Measurements from ENCODE around the gene SPRR5.
A peak's percentile ranks its signal among the peaks of the same experiment; 100 is the strongest.

SPRR5 gene

DNA sequence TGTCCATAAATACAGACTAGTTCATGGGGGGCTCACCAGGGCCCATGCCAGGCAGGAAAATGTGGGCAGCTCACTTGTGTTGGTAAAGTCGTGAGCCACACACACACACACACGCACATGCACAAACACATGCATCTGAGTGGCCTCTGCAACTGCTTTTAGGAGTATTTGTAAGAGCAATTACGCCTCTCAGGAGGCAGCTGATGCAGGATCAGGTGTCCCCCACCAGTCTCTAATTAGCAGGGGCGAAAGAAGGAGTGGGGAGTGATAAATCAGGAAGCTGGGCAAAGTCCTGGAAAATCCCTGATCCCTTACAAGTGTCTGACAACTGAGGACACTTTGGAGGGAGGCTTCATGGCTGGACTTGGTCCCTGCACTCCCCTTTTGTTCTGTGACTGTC is 44.4 kb upstream of the SPRR5 start:
- H3K27ac ChIP-seq (ENCODE audit: low read depth, low read length) = no peak overlapping the region
- H2BK5ac ChIP-seq (ENCODE audit: low read depth, low read length, poor library complexity) = no peak overlapping the region
- no peak for DNase-seq
- no peaks in the 10 kb centered on the region for H3K79me2 ChIP-seq (ENCODE audit: control insufficient read depth, insufficient read depth, low read length, poor library complexity)
- peaks cover 7 to 10% of the 10 kb centered on the region in 2 experiments for H3K4me1 ChIP-seq (ENCODE audit: control insufficient read depth in 1 of 2, insufficient read depth in 2 of 2, low read length in 2 of 2)
- H3K9me3 ChIP-seq (ENCODE audit: insufficient read depth, low read depth, low read length) = peaks cover 2% of the 10 kb centered on the region
- no peak overlapping the region for H3K9ac ChIP-seq (ENCODE audit: low read length)
- H3K4ac ChIP-seq (ENCODE audit: low read depth, low read length) = no peak overlapping the region
- H3K36me3 ChIP-seq (ENCODE audit: control insufficient read depth in 1 of 2, insufficient read depth in 2 of 2, low read length in 2 of 2) = no peaks in the 10 kb centered on the region
- H3K4me2 ChIP-seq (ENCODE audit: low read length) = no peak overlapping the region
- no peak overlapping the region for H4K8ac ChIP-seq (ENCODE audit: low read depth, low read length)
- H3K14ac ChIP-seq (ENCODE audit: low read length) = no peak overlapping the region
- no peak overlapping the region for H4K91ac ChIP-seq (ENCODE audit: low read depth, low read length)
- no CpG with 5 or more reads among the region's 4 CpGs for WGBS (ENCODE audit: extremely low coverage, insufficient coverage, insufficient read length)
- H2AK5ac ChIP-seq (ENCODE audit: low read length) = no peak overlapping the region
- no peak overlapping the region for H3K4me3 ChIP-seq (ENCODE audit: low read depth, low read length)
- no peak overlapping the region for H3K23ac ChIP-seq (ENCODE audit: low read length)
- no peaks in the 10 kb centered on the region for H3K27me3 ChIP-seq (ENCODE audit: insufficient read depth, low read length)
- no peak overlapping the region for H4K12ac ChIP-seq (ENCODE audit: low read depth, low read length)
- H3K79me1 ChIP-seq (ENCODE audit: low read length) = peaks cover 7% of the 10 kb centered on the region
- H3K18ac ChIP-seq (ENCODE audit: low read length) = no peak overlapping the region
- no peak overlapping the region for H2BK12ac ChIP-seq (ENCODE audit: low read length)
- H2AFZ ChIP-seq (ENCODE audit: insufficient read depth, low read length, poor library complexity) = no peak overlapping the region
- H2BK120ac ChIP-seq (ENCODE audit: insufficient read depth, low read length, poor library complexity) = no peak overlapping the region

DNA sequence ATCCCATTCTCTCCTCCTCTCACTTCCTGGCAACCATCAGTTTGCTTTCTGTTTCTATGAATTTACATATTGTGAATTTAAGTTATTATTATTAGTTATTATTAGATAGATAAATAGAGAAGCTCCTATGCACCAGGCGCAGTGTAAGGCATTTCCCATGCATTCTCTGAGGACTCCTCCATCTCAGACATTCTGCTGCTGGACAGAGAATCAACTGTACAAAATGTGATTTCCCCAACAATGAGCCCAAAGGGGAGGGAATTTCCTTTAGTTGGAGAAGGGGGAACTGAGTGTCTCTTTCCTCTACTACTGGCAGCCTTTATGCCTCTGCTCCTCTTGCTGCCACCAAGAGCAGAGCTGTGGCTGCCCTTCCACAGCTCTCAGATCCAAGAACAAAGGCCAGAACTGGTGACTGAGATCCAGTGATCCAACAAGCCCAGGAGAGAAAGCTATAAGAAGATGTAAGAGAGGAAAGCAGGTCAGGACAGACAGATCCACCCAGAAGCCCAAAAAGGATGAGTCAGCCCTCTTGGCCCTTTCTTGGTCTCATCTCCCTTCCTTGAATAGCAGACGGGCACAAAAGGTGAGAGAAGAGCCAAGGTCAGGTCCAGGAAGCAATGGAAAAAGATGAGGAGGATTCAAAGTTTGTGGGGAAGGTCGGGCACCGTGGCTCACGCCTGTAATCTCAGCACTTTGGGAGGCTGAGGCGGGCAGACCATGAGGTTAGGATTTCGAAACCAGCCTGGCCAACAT is 42.1 kb upstream of the SPRR5 start:
- Histone ChIP-seq H2BK120ac (ENCODE audit: insufficient read depth, low read length, poor library complexity) (peak overlapping the region; percentile 5), H2BK5ac (ENCODE audit: low read depth, low read length, poor library complexity) (no peak overlapping the region), H3K4me2 (ENCODE audit: low read length) (no peak overlapping the region), H3K9ac (ENCODE audit: low read length) (no peak overlapping the region), H4K8ac (ENCODE audit: low read depth, low read length) (no peak overlapping the region), H3K79me2 (ENCODE audit: control insufficient read depth, insufficient read depth, low read length, poor library complexity) (no peaks in the 10 kb centered on the region), H3K9me3 (ENCODE audit: insufficient read depth, low read depth, low read length) (peaks cover 4% of the 10 kb centered on the region), H4K91ac (ENCODE audit: low read depth, low read length) (peak overlapping the region; percentile 70), H3K4me3 (ENCODE audit: low read depth, low read length) (no peak overlapping the region), H3K18ac (ENCODE audit: low read length) (no peak overlapping the region), H4K12ac (ENCODE audit: low read depth, low read length) (no peak overlapping the region), H2AK5ac (ENCODE audit: low read length) (no peak overlapping the region), H3K27ac (ENCODE audit: low read depth, low read length) (no peak overlapping the region), H3K36me3 (ENCODE audit: control insufficient read depth in 1 of 2, insufficient read depth in 2 of 2, low read length in 2 of 2) (no peaks in the 10 kb centered on the region), H3K4ac (ENCODE audit: low read depth, low read length) (no peak overlapping the region), H2AFZ (ENCODE audit: insufficient read depth, low read length, poor library complexity) (no peak overlapping the region), H2BK12ac (ENCODE audit: low read length) (peak overlapping the region; percentile 66), H3K27me3 (ENCODE audit: insufficient read depth, low read length) (no peaks in the 10 kb centered on the region), H3K4me1 (ENCODE audit: control insufficient read depth in 1 of 2, insufficient read depth in 2 of 2, low read length in 2 of 2) (peaks cover 7 to 15% of the 10 kb centered on the region in 2 experiments), H3K23ac (ENCODE audit: low read length) (no peak overlapping the region), H3K79me1 (ENCODE audit: low read length) (peaks cover 9% of the 10 kb centered on the region), H3K14ac (ENCODE audit: low read length) (no peak overlapping the region)
- WGBS (ENCODE audit: extremely low coverage, insufficient coverage, insufficient read length) = no CpG with 5 or more reads among the region's 7 CpGs
- no peak for DNase-seq

DNA sequence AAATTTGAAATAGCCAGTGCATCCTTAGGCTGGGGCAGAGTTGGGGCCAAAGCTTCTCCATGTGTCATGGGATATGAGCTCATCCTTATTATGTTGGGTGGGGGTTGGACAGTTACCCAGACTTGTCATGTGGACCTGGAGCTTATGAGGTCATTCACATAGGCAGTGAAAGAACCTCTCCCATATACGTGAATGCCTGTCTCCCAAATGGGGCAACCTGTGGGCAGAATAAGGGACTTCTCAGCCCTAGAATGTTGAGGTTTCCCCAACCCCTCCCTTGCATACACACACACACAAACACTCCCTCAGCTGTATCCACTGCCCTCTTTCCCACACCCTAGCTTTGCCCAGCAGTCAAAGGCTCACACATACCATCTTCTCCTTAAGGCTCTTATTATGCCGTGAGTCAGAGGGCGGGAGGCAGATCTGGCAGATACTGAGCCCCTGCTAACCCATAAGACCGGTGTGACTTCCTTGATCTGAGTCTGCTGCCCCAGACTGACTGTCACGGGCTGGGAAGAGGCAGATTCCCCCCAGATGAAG is 40.9 kb upstream of the SPRR5 start:
- Histone ChIP-seq H3K36me3 (ENCODE audit: control insufficient read depth in 1 of 2, insufficient read depth in 2 of 2, low read length in 2 of 2) (no peaks in the 10 kb centered on the region), H3K18ac (ENCODE audit: low read length) (no peak overlapping the region), H3K27me3 (ENCODE audit: insufficient read depth, low read length) (no peaks in the 10 kb centered on the region), H3K4me3 (ENCODE audit: low read depth, low read length) (no peak overlapping the region), H3K9me3 (ENCODE audit: insufficient read depth, low read depth, low read length) (peaks cover 12% of the 10 kb centered on the region), H3K4me1 (ENCODE audit: control insufficient read depth in 1 of 2, insufficient read depth in 2 of 2, low read length in 2 of 2) (peaks cover 7 to 15% of the 10 kb centered on the region in 2 experiments), H3K4ac (ENCODE audit: low read depth, low read length) (no peak overlapping the region), H3K14ac (ENCODE audit: low read length) (peak overlapping the region; percentile 5), H3K79me1 (ENCODE audit: low read length) (peaks cover 9% of the 10 kb centered on the region), H4K8ac (ENCODE audit: low read depth, low read length) (no peak overlapping the region), H2BK5ac (ENCODE audit: low read depth, low read length, poor library complexity) (no peak overlapping the region), H3K4me2 (ENCODE audit: low read length) (peak overlapping the region; percentile 29), H3K27ac (ENCODE audit: low read depth, low read length) (peak overlapping the region; percentile 48), H2BK120ac (ENCODE audit: insufficient read depth, low read length, poor library complexity) (peak overlapping the region; percentile 64), H2AFZ (ENCODE audit: insufficient read depth, low read length, poor library complexity) (no peak overlapping the region), H2BK12ac (ENCODE audit: low read length) (peak overlapping the region; percentile 12), H4K12ac (ENCODE audit: low read depth, low read length) (no peak overlapping the region), H2AK5ac (ENCODE audit: low read length) (no peak overlapping the region), H3K9ac (ENCODE audit: low read length) (no peak overlapping the region), H3K23ac (ENCODE audit: low read length) (no peak overlapping the region), H4K91ac (ENCODE audit: low read depth, low read length) (peak overlapping the region; percentile 70), H3K79me2 (ENCODE audit: control insufficient read depth, insufficient read depth, low read length, poor library complexity) (no peaks in the 10 kb centered on the region)
- no CpG with 5 or more reads among the region's 5 CpGs for WGBS (ENCODE audit: extremely low coverage, insufficient coverage, insufficient read length)
- peak; percentile 95 to 96 for DNase-seq

DNA sequence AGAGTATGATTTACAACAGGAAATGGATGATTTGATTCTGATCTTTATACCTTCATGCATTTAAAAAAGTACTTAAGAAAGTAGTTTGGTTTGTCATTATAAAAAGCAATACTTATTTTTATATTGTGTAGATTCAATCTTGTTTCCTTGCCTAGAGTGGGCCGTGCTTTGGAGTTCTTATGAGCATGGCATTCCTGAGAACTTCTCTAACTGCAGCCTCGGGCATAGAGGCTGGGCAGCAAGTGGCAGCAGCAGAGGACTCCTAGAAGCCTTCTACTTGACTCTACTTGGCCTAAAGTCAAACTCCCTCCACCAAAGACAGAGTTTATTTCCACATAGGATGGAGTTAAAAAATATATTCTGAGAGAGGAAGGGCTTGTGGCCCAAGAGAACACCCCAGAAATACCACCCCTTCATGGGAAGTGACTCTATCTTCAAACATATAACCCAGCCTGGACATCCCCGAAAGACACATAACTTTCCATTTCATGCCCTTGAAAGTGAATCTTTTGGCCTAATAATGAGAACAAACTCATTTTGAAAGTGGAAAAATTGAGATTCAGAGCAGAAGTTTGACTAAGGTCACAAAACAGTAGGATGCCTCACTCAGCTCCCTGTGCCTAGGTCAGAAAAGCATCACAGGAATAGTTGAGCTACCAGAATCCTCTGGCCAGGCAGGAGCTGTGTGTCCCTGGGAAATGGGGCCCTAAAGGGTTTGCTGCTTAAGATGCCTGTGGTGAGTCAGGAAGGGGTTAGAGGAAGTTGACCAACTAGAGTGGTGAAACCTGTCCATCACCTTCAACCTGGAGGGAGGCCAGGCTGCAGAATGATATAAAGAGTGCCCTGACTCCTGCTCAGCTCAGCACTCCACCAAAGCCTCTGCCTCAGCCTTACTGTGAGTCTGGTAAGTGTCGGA is 39.1 kb upstream of the SPRR5 start, which contains the start of gene IVL:
IVL (plus strand) TSS at position 861 of the 916 bp plus-strand sequence. CDS start 1,252 bp downstream, outside the sequence.
- Histone ChIP-seq H3K79me2 (ENCODE audit: control insufficient read depth, insufficient read depth, low read length, poor library complexity) (no peaks in the 10 kb centered on the region), H3K4ac (ENCODE audit: low read depth, low read length) (no peak within 1 kb of the TSS), H3K9me3 (ENCODE audit: insufficient read depth, low read depth, low read length) (peaks cover 15% of the 10 kb centered on the region), H3K27me3 (ENCODE audit: insufficient read depth, low read length) (no peaks in the 10 kb centered on the region), H3K9ac (ENCODE audit: low read length) (no peak within 1 kb of the TSS), H3K4me1 (ENCODE audit: control insufficient read depth in 1 of 2, insufficient read depth in 2 of 2, low read length in 2 of 2) (peaks cover 7 to 15% of the 10 kb centered on the region in 2 experiments), H2BK120ac (ENCODE audit: insufficient read depth, low read length, poor library complexity) (peak within 1 kb of the TSS; percentile 41), H3K79me1 (ENCODE audit: low read length) (peaks cover 9% of the 10 kb centered on the region), H2AK5ac (ENCODE audit: low read length) (no peak within 1 kb of the TSS), H2AFZ (ENCODE audit: insufficient read depth, low read length, poor library complexity) (no peak within 1 kb of the TSS), H2BK5ac (ENCODE audit: low read depth, low read length, poor library complexity) (no peak within 1 kb of the TSS), H3K14ac (ENCODE audit: low read length) (no peak within 1 kb of the TSS), H4K12ac (ENCODE audit: low read depth, low read length) (no peak within 1 kb of the TSS), H3K18ac (ENCODE audit: low read length) (no peak within 1 kb of the TSS), H3K4me3 (ENCODE audit: low read depth, low read length) (no peak within 1 kb of the TSS), H2BK12ac (ENCODE audit: low read length) (peak within 1 kb of the TSS; percentile 23), H4K8ac (ENCODE audit: low read depth, low read length) (no peak within 1 kb of the TSS), H3K4me2 (ENCODE audit: low read length) (no peak within 1 kb of the TSS), H3K36me3 (ENCODE audit: control insufficient read depth in 1 of 2, insufficient read depth in 2 of 2, low read length in 2 of 2) (no peaks in the 10 kb centered on the region), H3K27ac (ENCODE audit: low read depth, low read length) (no peak within 1 kb of the TSS), H3K23ac (ENCODE audit: low read length) (no peak within 1 kb of the TSS), H4K91ac (ENCODE audit: low read depth, low read length) (peak within 1 kb of the TSS; percentile 35)
- peak; percentile 95 to 97 for DNase-seq
- WGBS (ENCODE audit: extremely low coverage, insufficient coverage, insufficient read length) = no CpG with 5 or more reads among the region's 4 CpGs

Data from trophoblast cell (in vitro differentiated cells and primary cell).